NCI-H2029 treated with DMSO at 0.1 percent for 48 hours (cell line): ENCODE data around the gene CCDC149.

ENCODE experiments used
- DNase-seq: peaks from one replicate; lab custom pipeline; 2025; lab: John Stamatoyannopoulos, UW

CCDC149 gene

GRCh38 chr4:24843096-24843495 is 69.7 kb downstream of the CCDC149 start:
- DNase-seq = no peak

- no peak for DNase-seq
These were observed 70.5 kb downstream of the CCDC149 start for GRCh38 chr4:24842356-24842755.

- DNase-seq = no peak
These were observed 71.9 kb downstream of the CCDC149 start for GRCh38 chr4:24840826-24841543.

- no peak for DNase-seq
These were observed 72.5 kb downstream of the CCDC149 start for GRCh38 chr4:24840362-24840761.

- no peak for DNase-seq
These were observed 75.1 kb downstream of the CCDC149 start for GRCh38 chr4:24837781-24838180.

- DNase-seq = no peak
These were observed 75.5 kb downstream of the CCDC149 start for GRCh38 chr4:24837336-24837735.

GRCh38 chr4:24836661-24837242 is 76.1 kb downstream of the CCDC149 start:
- no peak for DNase-seq

GRCh38 chr4:24835696-24836095 is 77.1 kb downstream of the CCDC149 start:
- no peak for DNase-seq

- no peak for DNase-seq
These were observed 81.2 kb downstream of the CCDC149 start for GRCh38 chr4:24831637-24832036.

GRCh38 chr4:24824720-24825119 is 88.1 kb downstream of the CCDC149 start:
- no peak for DNase-seq

GRCh38 chr4:24820541-24820940 is 92.3 kb downstream of the CCDC149 start:
- DNase-seq = no peak

- DNase-seq = no peak
These were observed 96.0 kb downstream of the CCDC149 start for GRCh38 chr4:24816797-24817196.

- no peak for DNase-seq
These were observed 99.1 kb downstream of the CCDC149 start for GRCh38 chr4:24813732-24814131.

GRCh38 chr4:24810871-24811631 is 101.8 kb downstream of the CCDC149 start:
- no peak for DNase-seq

- no peak for DNase-seq
These were observed 102.9 kb downstream of the CCDC149 start for GRCh38 chr4:24809815-24810405.

- no peak for DNase-seq
These were observed 103.5 kb downstream of the CCDC149 start for GRCh38 chr4:24809376-24809775.

GRCh38 chr4:24808955-24809354 is 103.9 kb downstream of the CCDC149 start:
- DNase-seq = no peak

GRCh38 chr4:24808261-24808660 is 104.6 kb downstream of the CCDC149 start:
- no peak for DNase-seq

- DNase-seq = no peak
These were observed 105.2 kb downstream of the CCDC149 start for GRCh38 chr4:24807611-24808010.

- no peak for DNase-seq
These were observed 106.4 kb downstream of the CCDC149 start for GRCh38 chr4:24806206-24806990.

GRCh38 chr4:24805566-24805965 is 107.3 kb downstream of the CCDC149 start:
- DNase-seq = no peak

- peak; percentile 6 for DNase-seq
These were observed 107.8 kb downstream of the CCDC149 start for GRCh38 chr4:24805067-24805466.
